Measurements from ENCODE around the gene FOCAD.

DNA sequence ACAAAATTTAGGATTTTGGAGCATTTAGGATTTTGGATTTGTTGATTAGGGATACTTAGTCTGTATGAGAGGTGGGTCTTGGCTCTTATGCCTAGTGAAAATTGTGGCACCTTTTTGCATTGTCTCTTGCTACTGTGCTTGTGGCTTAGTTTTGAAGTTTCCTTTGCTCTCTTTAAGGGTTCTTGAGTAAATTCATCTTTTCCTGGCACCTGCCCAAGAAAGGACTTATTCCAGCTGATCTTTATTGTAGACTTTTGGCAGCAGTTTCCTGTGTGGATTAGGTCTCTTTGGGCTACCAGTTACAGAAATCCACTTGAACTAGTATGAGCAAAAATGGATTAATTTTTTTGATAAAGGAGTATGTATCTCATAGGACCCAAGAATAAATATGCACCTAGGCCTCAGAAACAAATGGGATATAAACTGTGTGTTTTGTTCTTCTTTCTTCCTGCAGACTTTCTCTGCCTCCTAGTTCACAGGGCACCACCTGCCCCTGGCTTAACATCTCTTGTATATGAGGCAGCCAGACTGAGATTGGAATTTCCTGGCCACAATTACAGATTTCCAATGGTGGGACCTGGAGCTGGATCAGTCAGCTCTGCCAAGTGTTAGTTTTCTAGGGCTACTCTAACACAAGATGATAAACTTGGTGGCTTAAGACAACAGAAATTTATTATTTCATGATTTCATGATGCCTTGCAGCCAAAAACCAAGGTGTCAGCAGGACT, 44.6 kb downstream of the FOCAD start:
- TF ChIP-seq, protein P1, sequence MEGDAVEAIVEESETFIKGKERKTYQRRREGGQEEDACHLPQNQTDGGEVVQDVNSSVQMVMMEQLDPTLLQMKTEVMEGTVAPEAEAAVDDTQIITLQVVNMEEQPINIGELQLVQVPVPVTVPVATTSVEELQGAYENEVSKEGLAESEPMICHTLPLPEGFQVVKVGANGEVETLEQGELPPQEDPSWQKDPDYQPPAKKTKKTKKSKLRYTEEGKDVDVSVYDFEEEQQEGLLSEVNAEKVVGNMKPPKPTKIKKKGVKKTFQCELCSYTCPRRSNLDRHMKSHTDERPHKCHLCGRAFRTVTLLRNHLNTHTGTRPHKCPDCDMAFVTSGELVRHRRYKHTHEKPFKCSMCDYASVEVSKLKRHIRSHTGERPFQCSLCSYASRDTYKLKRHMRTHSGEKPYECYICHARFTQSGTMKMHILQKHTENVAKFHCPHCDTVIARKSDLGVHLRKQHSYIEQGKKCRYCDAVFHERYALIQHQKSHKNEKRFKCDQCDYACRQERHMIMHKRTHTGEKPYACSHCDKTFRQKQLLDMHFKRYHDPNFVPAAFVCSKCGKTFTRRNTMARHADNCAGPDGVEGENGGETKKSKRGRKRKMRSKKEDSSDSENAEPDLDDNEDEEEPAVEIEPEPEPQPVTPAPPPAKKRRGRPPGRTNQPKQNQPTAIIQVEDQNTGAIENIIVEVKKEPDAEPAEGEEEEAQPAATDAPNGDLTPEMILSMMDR (conservative IDR thresholded peaks at IDR 0.05 in 1 of 2, IDR thresholded peaks at IDR 0.05 in 1 of 2; ENCODE audit: low read depth in 1 of 2, low read length in 2 of 2): no peak
- no peak for TF ChIP-seq EZH2 (IDR thresholded peaks at IDR 0.05; ENCODE audit: low read length, missing control alignments)

All from fibroblast of lung (primary cell).